ENCODE measurements around the gene STAT5A.

The STAT5A gene

GRCh38 chr17:42276359-42276608 is 12.0 kb upstream of the STAT5A start, which contains the start of gene STAT5B:
TSS of gene STAT5B (minus strand) at chr17:42276391. CDS start at chr17:42232127, 44,264 bp downstream.
- Histone ChIP-seq H3K36me3 (ENCODE audit: control insufficient read depth in 2 of 2, insufficient read depth in 2 of 2, low read length in 2 of 2) (no peaks in the 10 kb centered on the region), H3K9ac (ENCODE audit: low read length in 2 of 2) (peak within 1 kb of the TSS; percentile 80 to 87), H3K27me3 (ENCODE audit: control insufficient read depth in 1 of 2, insufficient read depth in 2 of 2, low read length in 2 of 2) (no peaks in the 10 kb centered on the region), H3K4me1 (ENCODE audit: control insufficient read depth, insufficient read depth, low read length) (peaks cover 17% of the 10 kb centered on the region), H3K9me3 (ENCODE audit: control insufficient read depth in 2 of 2, low read length in 2 of 2) (no peaks in the 10 kb centered on the region), H3K4me3 (ENCODE audit: low read length in 2 of 2) (peak within 1 kb of the TSS; percentile 82 to 88), H3K27ac (ENCODE audit: low read length) (peak within 1 kb of the TSS; percentile 66)

GRCh38 chr17:42276609-42277341 is 11.5 kb upstream of the STAT5A start:
- H3K9me3 ChIP-seq (ENCODE audit: control insufficient read depth in 2 of 2, low read length in 2 of 2), result no peaks in the 10 kb centered on the region
- H3K27me3 ChIP-seq (ENCODE audit: control insufficient read depth in 1 of 2, insufficient read depth in 2 of 2, low read length in 2 of 2), result no peaks in the 10 kb centered on the region
- peak overlapping the region; percentile 73 to 83 for H3K9ac ChIP-seq (ENCODE audit: low read length in 2 of 2)
- H3K36me3 ChIP-seq (ENCODE audit: control insufficient read depth in 2 of 2, insufficient read depth in 2 of 2, low read length in 2 of 2), result no peaks in the 10 kb centered on the region
- H3K4me3 ChIP-seq (ENCODE audit: low read length in 2 of 2), result peak overlapping the region; percentile 50 to 82
- H3K27ac ChIP-seq (ENCODE audit: low read length), result peak overlapping the region; percentile 64
- peaks cover 17% of the 10 kb centered on the region for H3K4me1 ChIP-seq (ENCODE audit: control insufficient read depth, insufficient read depth, low read length)

GRCh38 chr17:42277342-42277712 is 11.0 kb upstream of the STAT5A start:
- H3K36me3 ChIP-seq (ENCODE audit: control insufficient read depth in 2 of 2, insufficient read depth in 2 of 2, low read length in 2 of 2), result no peaks in the 10 kb centered on the region
- peak overlapping the region in 1 of 2 donors; percentile 83 for H3K9ac ChIP-seq (ENCODE audit: low read length in 2 of 2)
- peak overlapping the region; percentile 64 for H3K27ac ChIP-seq (ENCODE audit: low read length)
- H3K9me3 ChIP-seq (ENCODE audit: control insufficient read depth in 2 of 2, low read length in 2 of 2), result no peaks in the 10 kb centered on the region
- H3K27me3 ChIP-seq (ENCODE audit: control insufficient read depth in 1 of 2, insufficient read depth in 2 of 2, low read length in 2 of 2), result no peaks in the 10 kb centered on the region
- peak overlapping the region in 1 of 2 donors; percentile 82 for H3K4me3 ChIP-seq (ENCODE audit: low read length in 2 of 2)
- H3K4me1 ChIP-seq (ENCODE audit: control insufficient read depth, insufficient read depth, low read length), result peaks cover 17% of the 10 kb centered on the region

GRCh38 chr17:42279776-42280630 is 8.3 kb upstream of the STAT5A start:
- Histone ChIP-seq H3K9ac (ENCODE audit: low read length in 2 of 2) (no peak overlapping the region), H3K9me3 (ENCODE audit: control insufficient read depth in 2 of 2, low read length in 2 of 2) (no peaks in the 10 kb centered on the region), H3K4me3 (ENCODE audit: low read length in 2 of 2) (no peak overlapping the region), H3K27ac (ENCODE audit: low read length) (no peak overlapping the region), H3K4me1 (ENCODE audit: control insufficient read depth, insufficient read depth, low read length) (peaks cover 11% of the 10 kb centered on the region), H3K27me3 (ENCODE audit: control insufficient read depth in 1 of 2, insufficient read depth in 2 of 2, low read length in 2 of 2) (no peaks in the 10 kb centered on the region), H3K36me3 (ENCODE audit: control insufficient read depth in 2 of 2, insufficient read depth in 2 of 2, low read length in 2 of 2) (no peaks in the 10 kb centered on the region)

- H3K9me3 ChIP-seq (ENCODE audit: control insufficient read depth in 2 of 2, low read length in 2 of 2), result no peaks in the 10 kb centered on the region
- no peak overlapping the region for H3K27ac ChIP-seq (ENCODE audit: low read length)
- H3K4me3 ChIP-seq (ENCODE audit: low read length in 2 of 2), result no peak overlapping the region
- H3K27me3 ChIP-seq (ENCODE audit: control insufficient read depth in 1 of 2, insufficient read depth in 2 of 2, low read length in 2 of 2), result no peaks in the 10 kb centered on the region
- no peaks in the 10 kb centered on the region for H3K36me3 ChIP-seq (ENCODE audit: control insufficient read depth in 2 of 2, insufficient read depth in 2 of 2, low read length in 2 of 2)
- H3K4me1 ChIP-seq (ENCODE audit: control insufficient read depth, insufficient read depth, low read length), result peaks cover 13% of the 10 kb centered on the region
- H3K9ac ChIP-seq (ENCODE audit: low read length in 2 of 2), result no peak overlapping the region
These were observed 6.7 kb upstream of the STAT5A start for GRCh38 chr17:42281571-42282096.

GRCh38 chr17:42282478-42283080 is 5.7 kb upstream of the STAT5A start:
- H3K9me3 ChIP-seq (ENCODE audit: control insufficient read depth in 2 of 2, low read length in 2 of 2), result no peaks in the 10 kb centered on the region
- no peaks in the 10 kb centered on the region for H3K27me3 ChIP-seq (ENCODE audit: control insufficient read depth in 1 of 2, insufficient read depth in 2 of 2, low read length in 2 of 2)
- H3K27ac ChIP-seq (ENCODE audit: low read length), result no peak overlapping the region
- peaks cover 14% of the 10 kb centered on the region for H3K4me1 ChIP-seq (ENCODE audit: control insufficient read depth, insufficient read depth, low read length)
- no peak overlapping the region for H3K4me3 ChIP-seq (ENCODE audit: low read length in 2 of 2)
- H3K36me3 ChIP-seq (ENCODE audit: control insufficient read depth in 2 of 2, insufficient read depth in 2 of 2, low read length in 2 of 2), result no peaks in the 10 kb centered on the region
- H3K9ac ChIP-seq (ENCODE audit: low read length in 2 of 2), result no peak overlapping the region

- no peak overlapping the region for H3K9ac ChIP-seq (ENCODE audit: low read length in 2 of 2)
- H3K9me3 ChIP-seq (ENCODE audit: control insufficient read depth in 2 of 2, low read length in 2 of 2), result no peaks in the 10 kb centered on the region
- no peak overlapping the region for H3K4me3 ChIP-seq (ENCODE audit: low read length in 2 of 2)
- H3K27ac ChIP-seq (ENCODE audit: low read length), result no peak overlapping the region
- no peaks in the 10 kb centered on the region for H3K36me3 ChIP-seq (ENCODE audit: control insufficient read depth in 2 of 2, insufficient read depth in 2 of 2, low read length in 2 of 2)
- no peaks in the 10 kb centered on the region for H3K27me3 ChIP-seq (ENCODE audit: control insufficient read depth in 1 of 2, insufficient read depth in 2 of 2, low read length in 2 of 2)
- H3K4me1 ChIP-seq (ENCODE audit: control insufficient read depth, insufficient read depth, low read length), result peaks cover 21% of the 10 kb centered on the region
These were observed 4.9 kb upstream of the STAT5A start for GRCh38 chr17:42283241-42284023.

GRCh38 chr17:42284024-42284369 is 4.3 kb upstream of the STAT5A start:
- Histone ChIP-seq H3K9me3 (ENCODE audit: control insufficient read depth in 2 of 2, low read length in 2 of 2) (no peaks in the 10 kb centered on the region), H3K4me3 (ENCODE audit: low read length in 2 of 2) (no peak overlapping the region), H3K27me3 (ENCODE audit: control insufficient read depth in 1 of 2, insufficient read depth in 2 of 2, low read length in 2 of 2) (no peaks in the 10 kb centered on the region), H3K4me1 (ENCODE audit: control insufficient read depth, insufficient read depth, low read length) (peaks cover 25% of the 10 kb centered on the region), H3K9ac (ENCODE audit: low read length in 2 of 2) (no peak overlapping the region), H3K27ac (ENCODE audit: low read length) (no peak overlapping the region), H3K36me3 (ENCODE audit: control insufficient read depth in 2 of 2, insufficient read depth in 2 of 2, low read length in 2 of 2) (no peaks in the 10 kb centered on the region)

GRCh38 chr17:42284566-42284965 is 3.7 kb upstream of the STAT5A start:
- Histone ChIP-seq H3K9ac (ENCODE audit: low read length in 2 of 2) (no peak overlapping the region), H3K36me3 (ENCODE audit: control insufficient read depth in 2 of 2, insufficient read depth in 2 of 2, low read length in 2 of 2) (no peaks in the 10 kb centered on the region), H3K4me3 (ENCODE audit: low read length in 2 of 2) (no peak overlapping the region), H3K9me3 (ENCODE audit: control insufficient read depth in 2 of 2, low read length in 2 of 2) (no peaks in the 10 kb centered on the region), H3K27ac (ENCODE audit: low read length) (no peak overlapping the region), H3K4me1 (ENCODE audit: control insufficient read depth, insufficient read depth, low read length) (peaks cover 30% of the 10 kb centered on the region), H3K27me3 (ENCODE audit: control insufficient read depth in 1 of 2, insufficient read depth in 2 of 2, low read length in 2 of 2) (no peaks in the 10 kb centered on the region)

- H3K4me1 ChIP-seq (ENCODE audit: control insufficient read depth, insufficient read depth, low read length), result peaks cover 30% of the 10 kb centered on the region
- H3K4me3 ChIP-seq (ENCODE audit: low read length in 2 of 2), result no peak overlapping the region
- no peak overlapping the region for H3K9ac ChIP-seq (ENCODE audit: low read length in 2 of 2)
- no peaks in the 10 kb centered on the region for H3K36me3 ChIP-seq (ENCODE audit: control insufficient read depth in 2 of 2, insufficient read depth in 2 of 2, low read length in 2 of 2)
- H3K27me3 ChIP-seq (ENCODE audit: control insufficient read depth in 1 of 2, insufficient read depth in 2 of 2, low read length in 2 of 2), result no peaks in the 10 kb centered on the region
- H3K27ac ChIP-seq (ENCODE audit: low read length), result peak overlapping the region; percentile 31
- no peaks in the 10 kb centered on the region for H3K9me3 ChIP-seq (ENCODE audit: control insufficient read depth in 2 of 2, low read length in 2 of 2)
These were observed 2.8 kb upstream of the STAT5A start for GRCh38 chr17:42285346-42286050.
